Measurements from ENCODE around the gene PRMT6.
"Not testable (repeated sequence)": the region's sequence is repeated elsewhere in the genome, so short reads cannot be mapped to it uniquely, and the experiment has no call there.

Gene PRMT6

DNA sequence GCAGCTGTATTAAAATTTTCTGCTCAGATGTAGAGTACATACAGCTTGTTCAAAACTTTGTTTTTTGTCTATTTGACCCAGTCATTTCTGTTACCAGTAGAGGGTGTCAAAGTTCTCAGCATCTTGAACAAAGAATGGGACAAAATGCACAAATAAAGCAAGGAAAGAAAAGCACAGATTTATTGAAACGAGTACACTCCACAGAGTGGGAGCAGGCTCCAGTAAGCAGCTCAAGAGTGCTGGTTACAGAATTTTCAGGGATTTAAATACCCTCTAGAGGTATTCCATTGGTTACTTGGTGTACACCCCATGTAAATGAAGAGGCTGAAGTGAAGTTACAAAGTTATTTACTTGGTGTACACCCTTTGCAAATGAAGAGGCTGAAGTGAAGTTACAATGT lies 8.9 kb upstream of the PRMT6 start:
- Histone ChIP-seq H3K4me1 (ENCODE audit: insufficient read depth, insufficient read length) (no peaks in the 10 kb centered on the region), H3K9ac (ENCODE audit: insufficient read length, low read depth) (no peak overlapping the region), H3K9me3 (ENCODE audit: insufficient read depth, low read length) (peaks cover 7% of the 10 kb centered on the region; the same call in 1 of the 2 replicates), H3K4me3 (ENCODE audit: insufficient read length, low read depth) (no peak overlapping the region), H3K36me3 (ENCODE audit: insufficient read depth, insufficient read length, low read length) (no peaks in the 10 kb centered on the region), H3K27me3 (ENCODE audit: insufficient read depth, insufficient read length) (no peaks in the 10 kb centered on the region)
- no peak for DNase-seq (ENCODE audit: low read depth, low spot score)
- TF ChIP-seq SUZ12 (IDR thresholded peaks at IDR 0.05; ENCODE audit: extremely low read depth, insufficient read depth, insufficient read length), result no peak
- TF ChIP-seq ZNF274 (IDR thresholded peaks at IDR 0.05; ENCODE audit: low read depth, low read length), result no peak
- TF ChIP-seq YY1 (IDR thresholded peaks at IDR 0.05; ENCODE audit: insufficient read depth, insufficient read length), result no peak

DNA sequence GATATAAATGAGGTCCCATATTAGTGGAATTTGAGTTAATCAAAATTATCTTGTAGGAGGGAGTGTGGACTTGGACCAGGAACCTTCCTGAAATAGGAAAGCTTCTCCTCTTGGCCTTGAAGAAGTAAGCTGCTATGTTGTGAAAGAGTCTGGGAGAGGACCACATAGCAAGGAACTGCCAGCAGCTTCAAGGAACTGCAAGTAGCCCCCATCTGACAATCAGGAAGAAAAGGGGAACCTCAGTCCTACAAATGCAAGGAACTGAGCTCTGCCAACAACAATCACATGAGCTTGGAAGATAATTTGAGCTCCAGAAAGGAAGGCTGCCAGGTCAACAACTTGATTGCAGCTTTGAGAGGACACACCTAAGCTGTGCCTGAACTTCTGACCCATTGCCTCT lies 8.2 kb upstream of the PRMT6 start:
- no peak for DNase-seq (ENCODE audit: low read depth, low spot score)
- H3K4me3 ChIP-seq (ENCODE audit: insufficient read length, low read depth), result no peak overlapping the region
- H3K4me1 ChIP-seq (ENCODE audit: insufficient read depth, insufficient read length), result no peaks in the 10 kb centered on the region
- no peaks in the 10 kb centered on the region for H3K27me3 ChIP-seq (ENCODE audit: insufficient read depth, insufficient read length)
- H3K9ac ChIP-seq (ENCODE audit: insufficient read length, low read depth), result no peak overlapping the region
- peaks cover 7% of the 10 kb centered on the region; the same call in 1 of the 2 replicates for H3K9me3 ChIP-seq (ENCODE audit: insufficient read depth, low read length)
- H3K36me3 ChIP-seq (ENCODE audit: insufficient read depth, insufficient read length, low read length), result no peaks in the 10 kb centered on the region
- TF ChIP-seq ZNF274 (IDR thresholded peaks at IDR 0.05; ENCODE audit: low read depth, low read length) (no peak), YY1 (IDR thresholded peaks at IDR 0.05; ENCODE audit: insufficient read depth, insufficient read length) (no peak), SUZ12 (IDR thresholded peaks at IDR 0.05; ENCODE audit: extremely low read depth, insufficient read depth, insufficient read length) (no peak)

DNA sequence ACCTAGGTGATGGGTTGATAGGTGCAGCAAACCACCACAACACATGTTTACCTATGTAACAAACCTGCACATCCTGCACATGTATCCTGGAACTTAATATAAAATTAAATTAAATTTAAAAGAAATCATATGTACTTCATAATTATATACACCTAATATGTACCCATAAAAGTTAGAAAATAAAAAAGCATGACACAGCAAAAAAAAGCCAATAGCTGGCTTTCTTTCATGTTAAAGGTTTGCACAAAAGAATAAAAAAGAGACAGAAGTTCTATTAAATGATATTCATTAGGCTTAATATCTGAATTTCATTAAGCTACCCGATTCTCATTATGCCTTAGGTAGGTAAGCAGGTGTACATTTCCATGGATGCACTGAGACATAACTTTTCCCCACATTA lies 5.2 kb upstream of the PRMT6 start:
- Histone ChIP-seq H3K4me3 (ENCODE audit: insufficient read length, low read depth) (no peak overlapping the region), H3K9me3 (ENCODE audit: insufficient read depth, low read length) (peaks cover 7% of the 10 kb centered on the region; the same call in 1 of the 2 replicates), H3K27me3 (ENCODE audit: insufficient read depth, insufficient read length) (no peaks in the 10 kb centered on the region), H3K36me3 (ENCODE audit: insufficient read depth, insufficient read length, low read length) (no peaks in the 10 kb centered on the region), H3K4me1 (ENCODE audit: insufficient read depth, insufficient read length) (no peaks in the 10 kb centered on the region), H3K9ac (ENCODE audit: insufficient read length, low read depth) (no peak overlapping the region)
- no peak for TF ChIP-seq YY1 (IDR thresholded peaks at IDR 0.05; ENCODE audit: insufficient read depth, insufficient read length)
- no peak for DNase-seq (ENCODE audit: low read depth, low spot score)

DNA sequence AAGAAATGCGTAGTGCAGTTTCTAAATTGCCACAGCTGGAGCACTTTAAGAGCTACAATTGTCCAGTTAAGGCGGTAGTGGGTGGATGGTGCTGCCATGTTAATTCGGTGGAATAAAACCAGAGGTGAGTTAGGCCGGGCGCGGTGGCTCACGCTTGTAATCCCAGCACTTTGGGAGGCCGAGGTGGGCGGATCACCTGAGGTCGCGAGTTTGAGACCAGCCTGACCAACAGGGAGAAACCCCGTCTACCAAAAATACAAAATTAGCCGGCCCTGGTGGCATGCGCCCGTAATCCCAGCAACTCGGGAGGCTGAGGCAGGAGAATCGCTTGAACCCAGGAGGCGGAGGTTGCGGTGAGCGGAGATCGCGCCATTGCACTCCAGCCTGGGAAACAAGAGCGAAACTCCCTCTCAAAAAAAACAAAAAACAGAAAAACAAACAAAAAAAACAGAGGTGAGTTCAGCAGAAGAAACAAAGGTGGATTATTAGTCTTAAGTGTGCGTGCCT lies 502 bp upstream of the PRMT6 start:
- H3K27me3 ChIP-seq (ENCODE audit: insufficient read depth, insufficient read length); H3K4me1 ChIP-seq (ENCODE audit: insufficient read depth, insufficient read length); H3K36me3 ChIP-seq (ENCODE audit: insufficient read depth, insufficient read length, low read length); H3K4me3 ChIP-seq (ENCODE audit: insufficient read length, low read depth); DNase-seq (ENCODE audit: low read depth, low spot score); H3K9ac ChIP-seq (ENCODE audit: insufficient read length, low read depth); H3K9me3 ChIP-seq (ENCODE audit: insufficient read depth, low read length): not testable (repeated sequence)

DNA sequence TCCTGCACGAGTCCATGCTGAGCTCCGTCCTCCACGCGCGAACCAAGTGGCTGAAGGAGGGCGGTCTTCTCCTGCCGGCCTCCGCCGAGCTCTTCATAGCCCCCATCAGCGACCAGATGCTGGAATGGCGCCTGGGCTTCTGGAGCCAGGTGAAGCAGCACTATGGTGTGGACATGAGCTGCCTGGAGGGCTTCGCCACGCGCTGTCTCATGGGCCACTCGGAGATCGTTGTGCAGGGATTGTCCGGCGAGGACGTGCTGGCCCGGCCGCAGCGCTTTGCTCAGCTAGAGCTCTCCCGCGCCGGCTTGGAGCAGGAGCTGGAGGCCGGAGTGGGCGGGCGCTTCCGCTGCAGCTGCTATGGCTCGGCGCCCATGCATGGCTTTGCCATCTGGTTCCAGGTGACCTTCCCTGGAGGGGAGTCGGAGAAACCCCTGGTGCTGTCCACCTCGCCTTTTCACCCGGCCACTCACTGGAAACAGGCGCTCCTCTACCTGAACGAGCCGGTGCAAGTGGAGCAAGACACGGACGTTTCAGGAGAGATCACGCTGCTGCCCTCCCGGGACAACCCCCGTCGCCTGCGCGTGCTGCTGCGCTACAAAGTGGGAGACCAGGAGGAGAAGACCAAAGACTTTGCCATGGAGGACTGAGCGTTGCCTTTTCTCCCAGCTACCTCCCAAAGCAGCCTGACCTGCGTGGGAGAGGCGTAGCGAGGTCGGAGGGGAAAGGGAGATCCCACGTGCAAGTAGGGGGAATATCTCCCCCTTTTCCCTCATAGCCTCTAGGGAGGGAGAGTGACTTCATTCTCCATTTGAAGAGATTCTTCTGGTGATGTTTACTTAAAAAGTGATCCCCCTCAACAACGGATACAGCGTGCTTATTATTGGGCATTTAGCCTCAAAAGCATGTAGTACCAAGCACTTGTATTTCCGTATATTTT lies 991 bp downstream of the PRMT6 start:
- Histone ChIP-seq H3K4me3 (ENCODE audit: insufficient read length, low read depth) (peak overlapping the region; percentile 69), H3K9me3 (ENCODE audit: insufficient read depth, low read length) (no peaks in the 10 kb centered on the region), H3K36me3 (ENCODE audit: insufficient read depth, insufficient read length, low read length) (peaks cover 3% of the 10 kb centered on the region), H3K9ac (ENCODE audit: insufficient read length, low read depth) (peak overlapping the region; percentile 76), H3K27me3 (ENCODE audit: insufficient read depth, insufficient read length) (no peaks in the 10 kb centered on the region), H3K4me1 (ENCODE audit: insufficient read depth, insufficient read length) (no peaks in the 10 kb centered on the region)
- no peak for DNase-seq (ENCODE audit: low read depth, low spot score)
- no peak for TF ChIP-seq ZNF274 (IDR thresholded peaks at IDR 0.05; ENCODE audit: low read depth, low read length)

DNA sequence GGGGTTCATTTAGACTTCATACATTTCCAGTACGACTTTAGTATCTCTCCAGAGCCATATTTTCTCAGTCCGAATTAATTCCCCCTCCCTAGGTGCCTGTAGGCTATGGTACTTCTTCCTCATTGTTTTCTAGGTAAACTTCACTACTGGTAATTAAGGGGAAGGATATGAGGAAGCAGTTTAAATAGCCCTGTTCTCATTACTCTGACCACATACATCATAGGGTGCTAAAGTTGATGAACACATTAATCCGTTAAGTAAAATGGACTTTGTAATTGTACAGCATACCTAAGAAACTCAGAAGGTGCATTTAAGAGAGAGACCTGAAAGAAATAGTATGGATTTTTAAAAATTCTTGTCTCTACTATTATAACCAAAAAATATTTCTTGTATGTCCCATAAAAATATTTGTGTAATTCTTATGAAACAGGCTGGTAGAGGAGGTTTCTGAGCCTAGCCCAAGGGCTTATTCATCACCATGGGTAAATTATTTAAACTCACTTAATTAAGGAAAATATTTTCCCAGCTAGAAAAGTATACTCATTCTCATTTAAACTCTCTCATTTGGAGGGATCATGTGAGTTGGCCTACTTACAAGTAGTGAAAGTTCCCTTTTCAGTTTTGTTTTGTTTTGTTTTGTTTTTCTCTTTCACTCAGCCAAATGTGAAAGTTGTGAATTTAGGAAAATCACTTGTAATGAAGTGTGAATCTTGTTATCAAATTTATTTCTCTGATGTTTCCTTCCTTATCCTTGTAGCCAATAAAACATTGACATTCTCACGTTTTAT lies 2.0 kb downstream of the PRMT6 start:
- TF ChIP-seq ZNF274 (IDR thresholded peaks at IDR 0.05; ENCODE audit: low read depth, low read length), result no peak
- no peak for TF ChIP-seq YY1 (IDR thresholded peaks at IDR 0.05; ENCODE audit: insufficient read depth, insufficient read length)
- TF ChIP-seq SUZ12 (IDR thresholded peaks at IDR 0.05; ENCODE audit: extremely low read depth, insufficient read depth, insufficient read length), result no peak
- Histone ChIP-seq H3K27me3 (ENCODE audit: insufficient read depth, insufficient read length) (no peaks in the 10 kb centered on the region), H3K4me3 (ENCODE audit: insufficient read length, low read depth) (no peak overlapping the region), H3K9me3 (ENCODE audit: insufficient read depth, low read length) (no peaks in the 10 kb centered on the region), H3K36me3 (ENCODE audit: insufficient read depth, insufficient read length, low read length) (peaks cover 3% of the 10 kb centered on the region), H3K4me1 (ENCODE audit: insufficient read depth, insufficient read length) (no peaks in the 10 kb centered on the region), H3K9ac (ENCODE audit: insufficient read length, low read depth) (no peak overlapping the region)
- DNase-seq (ENCODE audit: low read depth, low spot score), result no peak

DNA sequence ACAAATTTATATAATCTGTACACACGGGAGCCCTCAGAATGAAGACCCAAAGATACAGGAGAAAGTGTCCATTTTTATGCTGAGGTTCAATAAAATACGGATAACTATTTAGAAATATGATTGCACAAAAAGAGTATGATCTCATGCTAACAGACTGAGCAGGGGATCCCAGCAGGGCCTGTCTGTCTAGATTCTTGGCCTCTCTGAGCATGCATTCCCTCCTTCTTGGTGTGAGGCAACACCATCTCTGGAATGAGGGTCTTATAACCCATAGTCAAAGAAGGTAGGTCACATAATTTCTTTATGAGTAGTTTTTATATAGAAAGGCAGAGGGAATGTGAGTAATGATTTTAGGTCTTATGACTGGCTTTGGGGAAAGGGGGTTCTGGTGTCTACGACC lies 5.4 kb downstream of the PRMT6 start:
- DNase-seq (ENCODE audit: low read depth, low spot score), result no peak
- H3K36me3 ChIP-seq (ENCODE audit: insufficient read depth, insufficient read length, low read length), result peaks cover 3% of the 10 kb centered on the region
- no peak overlapping the region for H3K4me3 ChIP-seq (ENCODE audit: insufficient read length, low read depth)
- TF ChIP-seq YY1 (IDR thresholded peaks at IDR 0.05; ENCODE audit: insufficient read depth, insufficient read length) (no peak), ZNF274 (IDR thresholded peaks at IDR 0.05; ENCODE audit: low read depth, low read length) (no peak), SUZ12 (IDR thresholded peaks at IDR 0.05; ENCODE audit: extremely low read depth, insufficient read depth, insufficient read length) (no peak)
- no peaks in the 10 kb centered on the region for H3K4me1 ChIP-seq (ENCODE audit: insufficient read depth, insufficient read length)
- no peak overlapping the region for H3K9ac ChIP-seq (ENCODE audit: insufficient read length, low read depth)
- H3K27me3 ChIP-seq (ENCODE audit: insufficient read depth, insufficient read length), result no peaks in the 10 kb centered on the region
- no peaks in the 10 kb centered on the region for H3K9me3 ChIP-seq (ENCODE audit: insufficient read depth, low read length)

Measured in NT2/D1 (cell line).